Endothelial cell of umbilical vein (primary cell): ENCODE data around the gene MYO1E.

Experiments used
- CTCF ChIP-seq, 2 donors: IDR thresholded peaks; 1 replicate in 1 of 2; 2 replicates in 1 of 2; pipeline ENCODE4 v1.5.1; 2011; ENCODE audit warnings: low read length in 2 of 2, mild to moderate bottlenecking in 2 of 2, moderate library complexity in 2 of 2, control low read depth in 1 of 2, inconsistent platforms in 1 of 2, low read depth in 1 of 2; ENCODE audit not compliant: insufficient read depth in 1 of 2; ENCODE audit errors: extremely low read depth in 1 of 2
- EZH2 ChIP-seq: IDR thresholded peaks from 2 replicates; pipeline ENCODE4 v1.6.1; 2012; ENCODE audit warnings: borderline replicate concordance, low read depth, mild to moderate bottlenecking, moderate library complexity, low read length, inconsistent platforms; ENCODE audit not compliant: severe bottlenecking
- GATA2 ChIP-seq: IDR thresholded peaks from 2 replicates; pipeline ENCODE4 v1.7.0; 2011; ENCODE audit warnings: low read depth, mild to moderate bottlenecking, moderate library complexity, mixed read lengths, low read length; ENCODE audit not compliant: insufficient read length, insufficient read depth
- JUN ChIP-seq: IDR thresholded peaks from 2 replicates; pipeline ENCODE4 v1.6.1; 2011; ENCODE audit warnings: borderline replicate concordance, low read depth; ENCODE audit not compliant: insufficient read length, insufficient read depth
- MYC ChIP-seq: IDR thresholded peaks from one replicate; pipeline ENCODE4 v1.6.1; 2011; ENCODE audit warnings: mild to moderate bottlenecking, low read depth, low read length
- POLR2A ChIP-seq: IDR thresholded peaks from 2 replicates; pipeline ENCODE4 v1.6.1; 2012; ENCODE audit warnings: low read depth, mild to moderate bottlenecking, control low read depth, low read length
- POLR2AphosphoS5 ChIP-seq: IDR thresholded peaks from 2 replicates; pipeline ENCODE4 v1.6.1; 2012; ENCODE audit warnings: low read depth, mild to moderate bottlenecking, control low read depth, low read length, moderate library complexity; ENCODE audit not compliant: insufficient read depth
- TF ChIP-seq, protein P1 (sequence below): IDR thresholded peaks from 2 replicates; pipeline ENCODE4 v1.6.1; 2011; ENCODE audit not compliant: insufficient read depth, insufficient read length

GRCh38 chr15:59346951-59347350 is 25.7 kb downstream of the MYO1E start:
- TF ChIP-seq POLR2A (no peak), MYC (no peak), CTCF (IDR thresholded peaks at IDR 0.05; ENCODE audit: extremely low read depth in 1 of 2, insufficient read depth in 1 of 2, low read depth in 1 of 2, low read length in 2 of 2) (no peak), EZH2 (no peak), POLR2AphosphoS5 (no peak), JUN (no peak), GATA2 (no peak)
- TF ChIP-seq, protein P1, sequence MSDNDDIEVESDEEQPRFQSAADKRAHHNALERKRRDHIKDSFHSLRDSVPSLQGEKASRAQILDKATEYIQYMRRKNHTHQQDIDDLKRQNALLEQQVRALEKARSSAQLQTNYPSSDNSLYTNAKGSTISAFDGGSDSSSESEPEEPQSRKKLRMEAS, result no peak
